Mesenchymal stem cell (in vitro differentiated cells and primary cell): ENCODE results near the gene AKNA.

ENCODE experiments used
- DNase-seq: peaks from one replicate; pipeline ENCODE4 v3.0.0-alpha.2; 2013
- H2AFZ ChIP-seq: one replicate; pipeline ENCODE4 v1.6.1; 2013; ENCODE audit warnings: low read depth, mild to moderate bottlenecking, control low read depth, inconsistent platforms, low read length, moderate library complexity
- H2AK5ac ChIP-seq: 2 replicates; pipeline ENCODE4 v1.6.1; 2013; ENCODE audit warnings: low read length, moderate library complexity, mild to moderate bottlenecking, inconsistent platforms; ENCODE audit not compliant: severe bottlenecking
- H2BK120ac ChIP-seq: one replicate; pipeline ENCODE4 v1.6.1; 2013; ENCODE audit warnings: low read depth, mild to moderate bottlenecking, inconsistent platforms, low read length, moderate library complexity
- H2BK12ac ChIP-seq, 2 experiments: one replicate each; pipeline ENCODE4 v1.6.1; 2013; ENCODE audit warnings: inconsistent platforms in 2 of 2, low read length in 2 of 2, mild to moderate bottlenecking in 2 of 2, moderate library complexity in 2 of 2, control low read depth in 1 of 2
- H2BK15ac ChIP-seq: one replicate; pipeline ENCODE4 v1.6.1; 2013; ENCODE audit warnings: mild to moderate bottlenecking, low read depth, inconsistent platforms; ENCODE audit not compliant: poor library complexity, severe bottlenecking
- H2BK5ac ChIP-seq: 2 replicates; pipeline ENCODE4 v1.6.1; 2013; ENCODE audit warnings: low read depth, mild to moderate bottlenecking, low read length, control low read depth, inconsistent platforms; ENCODE audit not compliant: poor library complexity, severe bottlenecking
- H3K14ac ChIP-seq, 2 experiments: one replicate each; pipeline ENCODE4 v1.6.1; 2013; ENCODE audit warnings: inconsistent platforms in 2 of 2, low read length in 2 of 2, control low read depth in 1 of 2, mild to moderate bottlenecking in 1 of 2, moderate library complexity in 1 of 2
- H3K18ac ChIP-seq, 2 experiments: one replicate each; pipeline ENCODE4 v1.6.1; 2013; ENCODE audit warnings: inconsistent platforms in 2 of 2, low read length in 2 of 2, control low read depth in 1 of 2, low read depth in 1 of 2, mild to moderate bottlenecking in 1 of 2
- H3K23ac ChIP-seq, 2 experiments: one replicate each; pipeline ENCODE4 v1.6.1; 2013; ENCODE audit warnings: inconsistent platforms in 2 of 2, low read length in 2 of 2, mild to moderate bottlenecking in 2 of 2, moderate library complexity in 2 of 2, control low read depth in 1 of 2
- H3K27ac ChIP-seq: 2 replicates; pipeline ENCODE4 v1.5.1; 2013; ENCODE audit warnings: mild to moderate bottlenecking, moderate library complexity, low read length, control low read depth, inconsistent platforms; ENCODE audit not compliant: poor library complexity, severe bottlenecking
- H3K27me3 ChIP-seq, 2 experiments: 2 replicates each; pipeline versions ENCODE4 v1.6.1 to v1.7.0; 2013; ENCODE audit warnings: low read length in 2 of 2, mild to moderate bottlenecking in 2 of 2, moderate library complexity in 2 of 2, control low read depth in 1 of 2, inconsistent platforms in 1 of 2; ENCODE audit not compliant: control insufficient read depth in 1 of 2, insufficient read depth in 1 of 2
- H3K36me3 ChIP-seq, 2 experiments: 2 replicates each; pipeline versions ENCODE4 v1.6.1 to v1.7.0; 2013; ENCODE audit warnings: low read length in 2 of 2, control low read depth in 1 of 2, inconsistent platforms in 1 of 2, low read depth in 1 of 2, mild to moderate bottlenecking in 1 of 2; ENCODE audit not compliant: insufficient read depth in 2 of 2, control insufficient read depth in 1 of 2
- H3K4ac ChIP-seq, 2 experiments: one replicate each; pipeline ENCODE4 v1.6.1; 2013; ENCODE audit warnings: inconsistent platforms in 2 of 2, low read length in 2 of 2, mild to moderate bottlenecking in 2 of 2, moderate library complexity in 2 of 2, control low read depth in 1 of 2, low read depth in 1 of 2
- H3K4me1 ChIP-seq: 2 replicates; pipeline ENCODE4 v1.6.1; 2013; ENCODE audit warnings: low read depth, low read length, control low read depth; ENCODE audit not compliant: control insufficient read depth, insufficient read depth
- H3K4me2 ChIP-seq: 2 replicates; pipeline ENCODE4 v1.6.1; 2013; ENCODE audit warnings: low read length, mild to moderate bottlenecking, inconsistent platforms; ENCODE audit not compliant: poor library complexity, severe bottlenecking
- H3K4me3 ChIP-seq, 2 experiments: 2 replicates each; pipeline versions ENCODE4 v1.5.1 to v1.7.0; 2013; ENCODE audit warnings: low read length in 2 of 2, mild to moderate bottlenecking in 2 of 2, control low read depth in 1 of 2, low read depth in 1 of 2; ENCODE audit not compliant: insufficient read depth in 1 of 2
- H3K79me1 ChIP-seq: replicated peaks from 2 replicates; pipeline ENCODE4 v1.6.1; 2013; ENCODE audit warnings: mild to moderate bottlenecking, control low read depth, low read length, inconsistent platforms; ENCODE audit not compliant: poor library complexity, severe bottlenecking
- H3K9ac ChIP-seq: 2 replicates; pipeline ENCODE4 v1.7.0; 2013; ENCODE audit warnings: mild to moderate bottlenecking, low read length, moderate library complexity
- H3K9me3 ChIP-seq: 2 replicates; pipeline ENCODE4 v1.7.0; 2013; ENCODE audit warnings: mild to moderate bottlenecking, low read length; ENCODE audit not compliant: control insufficient read depth
- H4K8ac ChIP-seq: one replicate; pipeline ENCODE4 v1.6.1; 2013; ENCODE audit warnings: inconsistent platforms, mild to moderate bottlenecking, low read length, moderate library complexity
- H4K91ac ChIP-seq: one replicate; pipeline ENCODE4 v1.6.1; 2013; ENCODE audit warnings: mild to moderate bottlenecking, low read length, inconsistent platforms
- whole genome bisulfite sequencing: methylation state at CpG from one replicate; pipeline ENCODE4 v1.1.7; 2013; ENCODE audit warnings: mixed read lengths; 5-methylcytosine and 5-hydroxymethylcytosine counted together

The AKNA gene

DNA sequence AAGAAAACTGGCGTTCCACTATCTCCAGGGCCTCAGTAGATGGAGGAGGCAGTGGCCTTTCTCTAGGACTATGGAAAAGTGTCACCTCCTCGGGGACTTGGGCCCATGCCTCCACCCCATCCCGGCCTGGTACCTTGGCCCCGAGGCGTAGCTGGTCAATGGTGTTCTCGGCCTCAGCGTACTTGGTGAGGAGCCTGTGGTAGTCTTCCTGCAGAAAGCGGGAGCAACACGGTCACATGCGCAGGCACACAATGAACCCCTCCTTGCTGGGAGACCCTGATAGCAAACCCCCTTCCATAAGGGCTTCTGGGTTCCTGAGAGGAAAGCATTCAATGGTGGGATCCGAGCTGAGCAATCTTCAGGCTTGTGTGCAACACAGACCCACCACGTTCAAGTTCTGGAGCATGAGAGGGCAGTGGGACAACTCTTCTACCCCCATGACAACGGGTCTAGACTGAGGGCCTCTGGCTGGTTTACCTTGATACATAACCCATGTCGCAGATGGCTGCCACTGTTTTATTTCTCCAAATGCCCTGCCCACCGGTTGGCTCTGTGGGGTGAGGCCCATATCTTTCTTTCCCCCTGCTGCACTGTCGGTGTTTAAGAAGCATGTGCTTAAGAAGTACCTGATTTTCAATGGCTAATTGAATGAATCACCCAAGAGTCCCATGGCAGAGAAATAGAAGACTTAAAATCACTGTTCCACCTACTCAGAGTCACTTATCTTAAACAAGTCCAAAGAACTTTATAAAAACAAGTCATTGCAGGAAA, 13.6 kb downstream of the AKNA start:
- Histone ChIP-seq H3K9me3 (no peaks in the 10 kb centered on the region), H2BK15ac (no peak overlapping the region), H2BK12ac (no peak overlapping the region), H2BK120ac (no peak overlapping the region), H3K4me1 (peaks cover 20% of the 10 kb centered on the region), H2AK5ac (no peak overlapping the region), H3K9ac (no peak overlapping the region), H3K4ac (no peak overlapping the region), H4K91ac (no peak overlapping the region), H3K36me3 (peaks cover 66 to 76% of the 10 kb centered on the region in 2 experiments), H3K79me1 (peaks cover 41% of the 10 kb centered on the region), H2BK5ac (no peak overlapping the region), H3K23ac (no peak overlapping the region), H3K27ac (no peak overlapping the region), H2AFZ (no peak overlapping the region), H3K4me2 (no peak overlapping the region), H4K8ac (no peak overlapping the region), H3K4me3 (no peak overlapping the region), H3K14ac (no peak overlapping the region), H3K27me3 (no peaks in the 10 kb centered on the region), H3K18ac (no peak overlapping the region)
- 97% methylated on average over 16 of the region's 16 CpGs for WGBS
- no peak for DNase-seq

DNA sequence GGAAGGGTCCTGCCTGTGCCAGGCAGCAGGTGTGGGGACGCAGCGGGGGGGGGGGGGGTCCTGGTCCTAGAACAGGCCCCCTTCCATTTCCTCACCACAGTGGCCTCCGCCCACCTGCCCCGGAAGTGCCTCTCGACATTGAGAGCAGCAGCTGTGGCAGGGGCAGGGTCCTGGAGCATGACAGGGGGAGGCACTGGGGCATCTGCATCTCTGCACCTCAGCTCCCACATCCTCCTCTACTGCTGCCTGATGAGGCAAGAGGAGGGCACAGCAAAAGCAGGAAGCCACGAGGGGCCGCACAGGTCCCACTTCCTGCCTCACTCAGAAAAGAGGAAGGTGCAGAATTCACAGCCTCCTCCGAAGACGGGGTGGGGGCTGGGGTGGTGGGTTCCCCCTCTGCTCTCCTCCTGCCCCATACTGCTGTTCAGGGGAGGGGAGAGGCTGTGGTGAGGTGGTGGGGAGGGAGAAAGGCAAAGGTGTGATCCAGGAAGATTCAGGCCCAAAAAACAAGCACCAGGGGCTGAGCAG, 14.8 kb downstream of the AKNA start:
- Histone ChIP-seq H3K4me2 (no peak overlapping the region), H2BK120ac (no peak overlapping the region), H3K79me1 (peaks cover 38% of the 10 kb centered on the region), H3K23ac (no peak overlapping the region), H3K9me3 (no peaks in the 10 kb centered on the region), H2AK5ac (peak overlapping the region; percentile 34), H3K18ac (peak overlapping the region in 1 of 2 experiments; percentile 79), H3K14ac (no peak overlapping the region), H3K4me3 (no peak overlapping the region), H3K36me3 (peaks cover 61 to 74% of the 10 kb centered on the region in 2 experiments), H2BK15ac (no peak overlapping the region), H3K27ac (no peak overlapping the region), H3K4me1 (peaks cover 20% of the 10 kb centered on the region), H2BK12ac (no peak overlapping the region), H3K9ac (no peak overlapping the region), H2BK5ac (no peak overlapping the region), H4K8ac (no peak overlapping the region), H4K91ac (no peak overlapping the region), H3K4ac (no peak overlapping the region), H2AFZ (no peak overlapping the region), H3K27me3 (no peaks in the 10 kb centered on the region)
- DNase-seq = no peak
- 76% methylated on average over 3 of the region's 9 CpGs for WGBS

DNA sequence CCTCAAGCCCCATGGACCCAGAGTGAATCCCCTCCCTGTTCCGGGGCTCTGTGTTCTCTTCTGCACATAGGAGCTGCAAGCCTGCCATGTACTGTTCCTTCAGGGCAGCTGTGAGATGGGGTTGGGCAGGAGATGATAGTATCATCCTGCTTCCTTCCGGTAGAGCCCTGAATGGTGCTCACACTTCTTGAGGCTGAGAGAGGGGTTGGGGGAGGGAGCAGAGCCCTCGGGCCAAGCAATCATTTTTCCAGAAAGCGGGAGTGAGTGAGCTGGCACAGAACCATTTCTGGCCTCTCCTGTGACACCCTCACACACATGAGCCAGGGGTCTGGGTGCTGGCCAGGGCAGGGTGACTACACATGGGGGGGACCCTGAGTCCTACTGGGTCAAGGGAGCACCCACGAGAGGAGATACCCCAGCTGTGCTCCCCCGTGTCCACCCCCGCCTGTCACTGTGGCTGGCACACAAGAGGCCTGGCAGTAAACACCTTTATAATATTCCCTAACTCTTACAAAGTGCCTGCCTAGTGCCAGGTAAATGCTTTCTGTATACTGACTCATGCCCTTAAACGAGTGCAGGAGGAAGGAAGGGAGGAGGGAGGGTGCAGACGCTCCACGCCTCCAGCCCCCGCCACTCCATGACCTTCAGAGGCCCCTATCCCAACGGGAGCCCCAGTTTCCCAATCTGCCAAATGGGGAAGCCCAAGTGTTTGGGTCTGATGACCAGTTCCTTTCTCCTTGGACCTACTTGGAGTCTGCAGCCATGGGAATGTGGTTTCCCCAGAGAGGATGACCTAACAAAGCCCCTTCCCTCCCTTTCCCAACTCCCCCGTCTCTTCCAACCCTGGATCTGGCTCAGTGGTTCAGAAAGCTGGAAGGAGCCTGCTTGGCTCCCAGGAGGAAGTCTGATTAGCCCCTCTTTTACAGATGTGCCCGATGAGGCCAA, 15.5 kb downstream of the AKNA start:
- Histone ChIP-seq H3K79me1 (peaks cover 38% of the 10 kb centered on the region), H2BK5ac (no peak overlapping the region), H3K4ac (no peak overlapping the region), H3K23ac (no peak overlapping the region), H3K4me1 (peaks cover 23% of the 10 kb centered on the region), H2AK5ac (no peak overlapping the region), H3K4me3 (no peak overlapping the region), H2AFZ (no peak overlapping the region), H2BK120ac (no peak overlapping the region), H3K14ac (no peak overlapping the region), H3K9me3 (no peaks in the 10 kb centered on the region), H3K4me2 (no peak overlapping the region), H3K27ac (no peak overlapping the region), H2BK12ac (no peak overlapping the region), H2BK15ac (no peak overlapping the region), H3K27me3 (no peaks in the 10 kb centered on the region), H3K36me3 (peaks cover 64 to 75% of the 10 kb centered on the region in 2 experiments), H3K9ac (no peak overlapping the region), H4K91ac (no peak overlapping the region), H3K18ac (no peak overlapping the region), H4K8ac (no peak overlapping the region)
- 78% methylated on average over 13 of the region's 14 CpGs for WGBS
- peak; percentile 33 for DNase-seq
